ENCODE measurements around the gene NTM.

DNA sequence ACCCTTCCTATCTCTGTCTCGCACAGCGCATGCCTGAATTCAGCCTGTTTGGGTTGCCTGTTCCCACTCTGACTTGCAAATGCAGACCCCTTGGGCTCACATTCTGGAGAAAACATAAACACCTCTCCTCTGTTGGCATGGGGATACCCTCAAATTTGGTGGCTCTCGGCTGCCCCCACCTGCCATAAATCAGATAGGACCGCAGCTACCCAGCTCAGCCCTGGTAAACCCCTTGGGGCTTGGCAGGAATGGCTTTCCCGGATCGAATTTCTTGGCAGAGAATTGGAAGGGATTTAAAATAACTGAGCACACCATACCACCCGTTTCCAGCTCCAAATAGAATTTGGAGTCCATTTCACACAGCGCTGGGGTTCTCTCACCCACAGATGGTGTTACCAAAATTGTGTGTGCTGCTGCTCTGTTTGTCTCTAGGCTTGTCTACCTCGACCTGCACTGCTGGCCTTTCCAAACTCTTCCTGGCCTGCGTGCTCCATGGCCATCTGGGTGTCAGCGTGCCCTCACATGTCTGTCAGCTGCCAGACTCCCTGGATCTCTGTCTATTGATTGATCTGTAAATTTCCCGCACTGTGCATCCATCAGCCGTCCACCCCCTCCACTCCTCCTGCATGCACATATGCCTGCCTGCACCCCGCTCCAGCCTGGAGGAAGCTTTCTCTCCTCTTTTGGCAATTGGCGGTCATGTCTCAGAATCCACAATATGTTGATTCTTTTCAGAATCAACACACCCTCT, 134.0 kb downstream of the NTM start:
- TF ChIP-seq, protein P1, sequence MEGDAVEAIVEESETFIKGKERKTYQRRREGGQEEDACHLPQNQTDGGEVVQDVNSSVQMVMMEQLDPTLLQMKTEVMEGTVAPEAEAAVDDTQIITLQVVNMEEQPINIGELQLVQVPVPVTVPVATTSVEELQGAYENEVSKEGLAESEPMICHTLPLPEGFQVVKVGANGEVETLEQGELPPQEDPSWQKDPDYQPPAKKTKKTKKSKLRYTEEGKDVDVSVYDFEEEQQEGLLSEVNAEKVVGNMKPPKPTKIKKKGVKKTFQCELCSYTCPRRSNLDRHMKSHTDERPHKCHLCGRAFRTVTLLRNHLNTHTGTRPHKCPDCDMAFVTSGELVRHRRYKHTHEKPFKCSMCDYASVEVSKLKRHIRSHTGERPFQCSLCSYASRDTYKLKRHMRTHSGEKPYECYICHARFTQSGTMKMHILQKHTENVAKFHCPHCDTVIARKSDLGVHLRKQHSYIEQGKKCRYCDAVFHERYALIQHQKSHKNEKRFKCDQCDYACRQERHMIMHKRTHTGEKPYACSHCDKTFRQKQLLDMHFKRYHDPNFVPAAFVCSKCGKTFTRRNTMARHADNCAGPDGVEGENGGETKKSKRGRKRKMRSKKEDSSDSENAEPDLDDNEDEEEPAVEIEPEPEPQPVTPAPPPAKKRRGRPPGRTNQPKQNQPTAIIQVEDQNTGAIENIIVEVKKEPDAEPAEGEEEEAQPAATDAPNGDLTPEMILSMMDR (IDR thresholded peaks at IDR 0.05) = no peak
- TF ChIP-seq POLR2A (IDR thresholded peaks at IDR 0.05) (no peak), EP300 (IDR thresholded peaks at IDR 0.05) (no peak)
